Cerebellar cortex (tissue), 1 donor: ENCODE data around the gene RPTOR.
"Not testable (repeated sequence)": the region's sequence is repeated elsewhere in the genome, so short reads cannot be mapped to it uniquely, and the experiment has no call there.

Experiments used
- DNase-seq: peaks from one replicate; pipeline ENCODE4 v3.0.0-alpha.2; 2015; ENCODE audit warnings: low spot score

The RPTOR gene

GRCh38 chr17:80862481-80862961, 317.9 kb downstream of the RPTOR start:
- no peak for DNase-seq

DNA sequence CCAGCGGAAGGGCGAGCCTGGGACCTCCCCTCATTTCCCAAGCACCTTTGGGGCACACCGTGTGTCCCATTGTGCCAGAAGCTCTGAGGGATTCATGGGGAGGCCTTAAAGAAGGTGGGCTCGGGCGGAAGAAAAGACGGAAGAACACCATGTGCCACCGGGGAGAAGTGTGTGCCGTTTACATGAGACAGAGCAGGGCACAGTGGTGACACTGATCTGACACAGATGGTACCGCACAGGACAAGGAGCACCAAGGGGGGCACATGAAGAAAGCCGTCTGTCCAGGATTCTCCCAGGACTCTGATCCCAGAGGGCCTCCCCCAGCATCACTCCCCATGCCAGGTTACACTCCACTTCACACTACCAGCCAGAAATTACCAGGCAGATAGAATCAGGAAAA, 318.3 kb downstream of the RPTOR start:
- DNase-seq: no peak

DNA sequence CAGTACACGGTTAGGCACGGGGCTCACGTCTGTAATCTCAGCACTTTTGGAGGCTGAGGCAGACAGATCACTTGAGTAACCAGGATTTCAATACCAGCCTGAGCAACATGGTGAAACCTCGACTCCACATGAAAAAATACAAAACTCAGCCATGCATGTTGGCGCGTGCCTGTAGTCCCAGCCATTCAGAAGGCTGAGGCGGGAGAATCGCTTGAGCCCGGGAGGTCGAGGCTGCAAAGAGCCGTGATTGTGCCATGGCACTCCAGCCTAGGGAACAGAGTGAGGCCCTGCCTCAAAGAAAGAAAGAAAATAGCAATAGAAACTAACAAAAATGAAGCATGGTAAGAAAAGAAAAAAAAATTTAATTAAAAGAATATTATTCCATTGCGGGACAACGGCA, 319.0 kb downstream of the RPTOR start:
- DNase-seq: no peak

GRCh38 chr17:80864751-80865150, 320.1 kb downstream of the RPTOR start:
- no peak for DNase-seq

GRCh38 chr17:80866050-80866793, 321.6 kb downstream of the RPTOR start:
- DNase-seq: peak; percentile 74

- no peak for DNase-seq
Measured at GRCh38 chr17:80868022-80868609, 323.5 kb downstream of the RPTOR start.

- DNase-seq: no peak
Measured at GRCh38 chr17:80869481-80870145, 325.0 kb downstream of the RPTOR start.

GRCh38 chr17:80870401-80870800, 325.8 kb downstream of the RPTOR start:
- no peak for DNase-seq

GRCh38 chr17:80871341-80871740, 326.7 kb downstream of the RPTOR start:
- no peak for DNase-seq

GRCh38 chr17:80872001-80872500, 327.4 kb downstream of the RPTOR start:
- no peak for DNase-seq

- no peak for DNase-seq
Measured at GRCh38 chr17:80872501-80873306, 328.1 kb downstream of the RPTOR start.

DNA sequence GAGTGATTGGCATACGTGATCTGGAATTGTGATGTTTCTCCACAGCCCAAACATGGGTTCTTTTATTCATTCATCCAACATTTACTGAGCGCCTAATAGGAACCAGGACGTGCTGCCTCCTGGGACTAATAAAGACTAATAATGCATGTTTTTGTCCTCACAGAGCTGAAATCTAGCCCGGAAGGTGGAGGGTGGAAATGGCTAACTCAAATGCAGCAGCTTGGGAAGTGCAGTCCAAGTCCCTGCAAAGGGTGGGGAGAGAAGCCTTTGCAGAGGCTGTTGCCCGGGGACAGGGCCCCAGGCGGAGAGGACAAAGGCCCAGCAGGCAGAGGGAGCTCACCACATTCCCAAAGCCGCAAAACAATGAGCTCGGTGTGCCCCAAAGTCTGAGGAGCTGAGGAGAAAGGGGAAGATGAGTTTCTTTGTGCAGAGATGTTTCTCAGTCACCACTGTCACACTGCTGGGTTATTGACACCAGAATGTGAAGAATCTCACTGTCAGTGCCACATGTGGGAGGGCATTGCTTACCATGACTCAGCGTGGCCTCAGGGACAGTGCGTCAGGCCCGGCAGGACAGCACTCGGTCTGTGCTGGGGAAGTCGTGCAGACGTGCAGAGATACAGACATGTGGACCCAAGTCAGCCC, 328.8 kb downstream of the RPTOR start:
- no peak for DNase-seq

GRCh38 chr17:80874866-80875445, 330.3 kb downstream of the RPTOR start:
- DNase-seq: no peak

GRCh38 chr17:80875480-80875995, 330.9 kb downstream of the RPTOR start:
- DNase-seq: not testable (repeated sequence)

GRCh38 chr17:80876456-80876949, 331.9 kb downstream of the RPTOR start:
- DNase-seq: not testable (repeated sequence)

GRCh38 chr17:80876950-80877728, 332.5 kb downstream of the RPTOR start:
- no peak for DNase-seq

DNA sequence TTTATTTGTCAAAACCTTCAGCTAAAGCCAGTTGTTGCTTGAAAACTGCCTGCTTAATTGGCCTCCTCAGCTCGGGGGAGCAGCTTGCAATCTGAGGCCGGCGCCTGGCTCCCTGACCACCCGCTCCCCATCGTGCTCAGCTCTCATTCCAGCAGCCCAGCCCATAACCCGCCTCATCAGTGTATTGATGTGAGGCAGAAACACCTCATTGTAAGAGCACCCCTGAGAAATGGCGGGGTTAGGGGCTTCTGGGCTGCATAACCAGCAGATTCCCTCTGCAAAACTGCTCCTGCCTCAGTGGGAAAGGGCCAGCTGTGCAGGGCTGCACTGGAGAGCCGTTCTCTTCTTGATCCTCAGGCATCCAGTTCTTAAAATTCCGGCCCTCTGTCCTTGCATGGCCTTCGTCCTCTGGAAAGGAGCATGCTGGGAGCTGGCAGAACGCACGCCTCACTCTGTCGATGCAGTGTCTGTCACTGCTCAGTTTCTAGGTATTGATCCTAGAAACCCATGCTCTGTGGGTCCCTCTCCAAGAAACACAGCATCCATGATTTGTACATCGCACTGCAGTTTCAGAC, 333.2 kb downstream of the RPTOR start:
- no peak for DNase-seq

DNA sequence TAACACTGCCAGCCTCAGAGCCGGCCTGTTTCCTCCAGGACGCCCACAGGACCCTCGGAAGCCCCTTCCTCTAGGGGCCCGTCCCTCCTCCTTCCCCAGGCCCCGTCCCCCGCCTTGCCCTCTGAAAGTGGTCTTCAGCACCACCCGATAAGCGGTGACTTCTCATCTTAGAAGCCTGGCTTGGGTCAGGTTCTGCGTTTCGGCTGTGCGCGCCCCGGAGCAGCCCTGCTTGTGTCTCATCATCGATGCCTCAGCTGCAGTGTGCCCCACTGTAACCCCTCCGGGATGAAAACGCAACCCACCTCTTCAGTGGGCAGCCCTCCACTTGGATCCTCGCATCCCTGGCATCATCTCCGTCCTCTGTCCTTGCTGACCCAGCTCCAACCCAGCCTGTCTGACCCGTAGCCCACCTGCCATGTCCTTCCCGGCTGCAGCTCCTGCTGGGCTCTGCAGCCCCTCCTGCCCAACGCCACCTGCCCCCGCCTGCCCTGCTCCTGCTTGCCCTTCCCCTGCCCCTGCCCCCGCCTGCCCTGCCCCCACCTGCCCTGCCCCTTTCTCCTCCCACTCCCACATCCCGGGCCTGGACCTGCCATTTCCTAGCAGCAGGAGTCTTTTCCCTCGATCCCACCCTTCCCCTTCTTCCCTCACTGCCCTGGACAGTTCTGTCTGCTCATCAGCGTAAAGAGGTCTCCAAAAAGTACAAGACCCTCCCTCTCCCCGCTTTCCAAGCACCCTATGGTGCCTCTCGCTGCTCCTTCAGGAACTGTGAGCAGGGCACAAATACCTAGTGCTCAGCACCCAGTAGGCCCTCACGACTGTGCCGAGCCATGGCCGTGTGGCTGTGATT, 334.5 kb downstream of the RPTOR start:
- DNase-seq: no peak
